GM12874 (cell line): ENCODE results near the gene ACAA2.

Source experiments
- TF ChIP-seq, protein P1 (sequence below): IDR thresholded peaks from 2 replicates; pipeline ENCODE4 v1.5.1; 2011; ENCODE audit warnings: low read depth, mild to moderate bottlenecking, control low read depth, low read length, moderate library complexity; ENCODE audit not compliant: insufficient read depth

The ACAA2 gene

DNA sequence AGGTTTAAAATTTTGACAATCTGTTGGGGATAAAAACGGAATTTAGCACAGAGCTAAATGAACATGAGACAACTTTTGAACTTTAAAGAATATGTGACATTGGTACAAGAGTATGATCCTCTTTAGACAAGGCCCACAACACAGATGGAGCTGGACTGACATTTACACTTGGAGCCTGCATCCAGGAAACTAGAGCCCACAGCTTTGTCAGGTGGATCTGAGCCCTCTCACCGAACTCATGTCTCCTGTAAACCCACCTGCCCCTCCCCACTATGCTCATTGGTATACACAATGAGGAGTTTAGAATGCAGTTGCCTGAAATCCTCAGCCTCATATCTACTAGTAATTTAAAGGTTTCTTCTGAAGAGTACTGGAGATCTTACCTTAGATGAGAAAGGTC is 22.1 kb upstream of the ACAA2 start:
- TF ChIP-seq, protein P1, sequence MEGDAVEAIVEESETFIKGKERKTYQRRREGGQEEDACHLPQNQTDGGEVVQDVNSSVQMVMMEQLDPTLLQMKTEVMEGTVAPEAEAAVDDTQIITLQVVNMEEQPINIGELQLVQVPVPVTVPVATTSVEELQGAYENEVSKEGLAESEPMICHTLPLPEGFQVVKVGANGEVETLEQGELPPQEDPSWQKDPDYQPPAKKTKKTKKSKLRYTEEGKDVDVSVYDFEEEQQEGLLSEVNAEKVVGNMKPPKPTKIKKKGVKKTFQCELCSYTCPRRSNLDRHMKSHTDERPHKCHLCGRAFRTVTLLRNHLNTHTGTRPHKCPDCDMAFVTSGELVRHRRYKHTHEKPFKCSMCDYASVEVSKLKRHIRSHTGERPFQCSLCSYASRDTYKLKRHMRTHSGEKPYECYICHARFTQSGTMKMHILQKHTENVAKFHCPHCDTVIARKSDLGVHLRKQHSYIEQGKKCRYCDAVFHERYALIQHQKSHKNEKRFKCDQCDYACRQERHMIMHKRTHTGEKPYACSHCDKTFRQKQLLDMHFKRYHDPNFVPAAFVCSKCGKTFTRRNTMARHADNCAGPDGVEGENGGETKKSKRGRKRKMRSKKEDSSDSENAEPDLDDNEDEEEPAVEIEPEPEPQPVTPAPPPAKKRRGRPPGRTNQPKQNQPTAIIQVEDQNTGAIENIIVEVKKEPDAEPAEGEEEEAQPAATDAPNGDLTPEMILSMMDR, result no peak

DNA sequence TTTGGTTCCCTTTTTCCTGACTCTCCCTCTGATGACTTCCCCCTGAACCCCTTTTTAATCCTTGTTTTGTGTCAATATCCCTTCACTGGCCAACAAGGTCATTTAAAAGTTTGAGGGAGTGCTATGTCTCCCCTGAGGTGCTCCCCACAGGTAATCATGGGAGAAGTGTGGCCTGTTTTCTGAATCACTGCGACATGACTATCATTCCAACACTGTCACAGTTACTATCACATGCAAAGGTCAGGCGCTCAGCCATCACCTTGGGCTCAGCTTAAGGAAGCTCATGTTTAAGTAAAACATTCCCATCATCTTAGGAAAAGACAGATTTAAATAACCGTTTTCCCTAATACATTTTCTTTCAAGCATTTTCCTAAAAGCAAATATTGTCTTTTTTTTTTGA is 20.9 kb upstream of the ACAA2 start:
- TF ChIP-seq, protein P1, result no peak

DNA sequence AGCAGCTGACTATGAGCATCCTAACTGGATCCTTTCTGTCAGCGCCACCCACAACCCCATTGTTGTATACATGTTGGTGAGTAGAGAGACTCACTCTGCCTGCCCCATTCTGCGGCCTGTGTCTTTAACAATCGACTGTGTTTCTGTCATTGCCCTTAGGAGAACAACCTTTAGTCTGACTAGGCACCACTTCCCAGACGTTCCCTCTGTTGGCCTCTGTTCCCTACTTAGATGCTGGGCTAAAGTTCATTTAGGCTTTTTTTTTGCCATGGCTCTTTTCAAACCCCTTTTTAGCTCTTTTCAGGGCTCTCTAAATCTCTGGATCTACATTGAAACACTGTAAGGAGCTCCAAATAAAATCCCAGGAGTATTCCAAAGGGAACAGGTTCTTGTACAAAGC is 20.5 kb upstream of the ACAA2 start:
- TF ChIP-seq, protein P1, result no peak

DNA sequence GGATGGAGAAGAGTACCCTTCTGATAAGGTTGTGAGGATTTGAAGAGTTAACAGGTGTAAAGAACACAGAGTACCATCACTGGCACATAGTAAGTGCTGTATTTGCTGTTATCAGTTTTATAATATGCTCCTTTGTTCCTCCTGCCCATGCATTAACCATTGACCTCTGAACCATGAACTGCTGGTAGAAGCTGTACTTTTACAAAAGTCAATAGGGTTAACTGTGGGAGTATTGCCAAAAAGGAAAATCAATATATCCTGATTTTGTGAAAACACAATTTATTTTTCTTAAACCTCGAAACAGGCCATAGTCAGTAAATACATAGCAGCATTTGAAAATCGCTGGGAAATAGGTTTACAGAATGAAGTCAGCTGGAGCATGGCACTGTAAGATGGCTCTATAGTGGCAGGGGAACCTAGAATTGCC is 18.9 kb upstream of the ACAA2 start:
- TF ChIP-seq, protein P1, result no peak

DNA sequence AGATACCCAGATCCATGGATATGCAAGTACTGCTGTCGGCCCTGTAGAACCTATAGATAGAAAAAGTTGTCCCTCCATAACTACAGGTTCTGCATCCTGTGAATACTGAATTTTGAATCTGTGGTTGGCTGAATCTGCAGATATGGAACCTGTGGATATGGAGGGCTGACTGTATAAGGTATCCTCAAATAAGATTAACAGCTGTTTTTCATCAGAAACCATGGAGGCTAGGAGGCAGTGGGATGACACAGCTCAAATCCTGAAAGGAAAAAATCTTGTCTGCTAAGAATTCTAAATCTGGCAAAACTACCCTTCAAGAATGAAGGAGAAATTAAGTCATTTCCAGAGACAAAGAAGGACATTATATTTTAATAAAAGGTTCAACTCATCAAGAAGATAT is 14.7 kb upstream of the ACAA2 start:
- TF ChIP-seq, protein P1, result no peak

DNA sequence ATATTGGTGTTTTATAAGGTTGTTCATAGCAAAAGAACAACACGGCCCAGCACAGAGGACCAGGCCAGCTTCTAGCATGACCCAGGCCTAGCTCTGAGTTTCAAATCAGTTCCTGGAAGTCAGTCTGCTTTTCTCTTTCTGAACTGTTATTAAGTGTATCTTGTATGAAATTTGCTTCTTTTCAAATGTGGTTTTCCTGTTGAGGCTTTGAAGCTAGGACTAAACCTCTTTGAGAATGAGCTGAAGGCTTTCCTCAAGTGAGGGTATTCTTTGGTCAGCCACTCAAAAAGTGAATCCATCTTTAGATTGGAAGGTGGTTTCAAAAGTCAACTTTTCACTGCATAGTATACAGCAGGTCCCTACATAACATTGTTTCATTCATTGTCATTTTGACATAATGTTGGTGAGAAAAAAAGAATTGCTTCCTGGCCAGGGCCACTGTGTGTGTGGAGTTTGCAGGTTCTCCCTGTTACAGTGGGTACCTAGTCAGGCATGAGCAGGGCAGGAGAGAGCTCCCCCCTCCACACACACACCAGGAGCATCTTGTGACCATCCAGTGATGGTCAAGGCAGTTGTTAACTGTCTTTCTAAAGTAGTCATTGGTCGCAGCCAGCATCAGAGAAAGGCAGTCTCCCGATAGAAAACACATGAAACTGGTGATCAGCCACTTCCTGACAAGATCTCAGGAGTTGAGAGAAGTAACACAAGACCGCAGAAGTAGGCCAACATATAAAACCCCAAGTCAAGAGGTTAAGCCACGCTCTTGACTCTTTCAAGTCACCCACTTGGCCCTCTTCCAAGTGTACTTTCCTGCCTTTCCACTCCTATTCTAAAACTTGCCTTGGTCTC is 6.7 kb upstream of the ACAA2 start:
- TF ChIP-seq, protein P1, result no peak

DNA sequence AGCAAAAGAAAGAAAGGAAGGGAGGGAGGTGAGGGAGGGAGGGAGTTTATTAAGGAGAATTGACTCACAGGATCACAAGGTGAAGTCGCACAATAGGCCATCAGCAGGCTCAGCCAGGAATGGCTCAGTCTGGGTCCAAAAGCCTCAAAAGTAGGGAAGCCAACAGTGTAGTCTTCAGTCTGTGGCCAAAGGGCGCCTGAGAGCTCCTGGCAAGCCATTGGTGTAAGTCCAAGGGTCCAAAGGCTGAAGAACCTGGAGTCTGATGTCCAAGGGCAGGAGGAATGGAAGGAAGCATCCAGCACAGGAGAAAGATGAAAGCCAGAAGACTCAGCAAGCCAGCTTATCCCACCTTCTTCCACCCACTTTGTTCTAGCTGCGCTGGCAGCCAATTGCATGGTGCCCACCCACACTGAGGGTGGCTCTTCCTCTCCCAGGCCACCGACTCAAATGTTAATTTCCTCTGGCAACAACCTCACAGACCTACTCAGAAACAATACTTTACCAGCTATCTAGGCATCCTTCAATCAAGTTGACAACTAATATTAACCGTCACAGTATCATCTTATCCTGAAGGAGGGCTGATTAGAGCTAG is 5.8 kb upstream of the ACAA2 start:
- TF ChIP-seq, protein P1, result no peak
